HepG2 (cell line): ENCODE results near the gene RUBCNL. TPM values are rescaled to one million over a fixed set of nuclear protein-coding genes. Genes with fewer than 3 reads are reported as not detected.

Experiments
- ATAC-seq: fragments of 200-7000 bp; cut with Tn5 transposase; 3 replicates; pipeline ENCODE4 v1.9.1; 2020; ENCODE audit warnings: mild to moderate bottlenecking, moderate library complexity
- BruUV-seq: library from RNA; stranded (reverse); fragments of 400-500 nt; replicated peaks from 2 replicates; lab custom pipeline; 2021; lab: Mats Ljungman, UMichigan
- CTCF ChIA-PET: fragments of 300-600 bp; formaldehyde crosslinking; extraction: SDS; loops from one replicate; lab custom pipeline; 2021; ENCODE audit warnings: low total read pairs, inconsistent platforms, low intra/inter-chr PET ratio; lab: Yijun Ruan, JAX
- POLR2A ChIA-PET: fragments of 350-600 bp; sonication (Branson Sonifier 250); formaldehyde crosslinking; loops from one replicate; lab custom pipeline; 2020; ENCODE audit warnings: antibody characterized with exemption, inconsistent platforms; lab: Yijun Ruan, JAX
- DNase-seq: peaks from one replicate; pipeline ENCODE4 v3.0.0-alpha.2; 2015; ENCODE audit warnings: low spot score
- FAIRE-seq: peaks from 3 replicates; lab custom pipeline; 2011; peaks lifted over from hg19 to GRCh38; lab: Jason Lieb, UNC
- H2AFZ ChIP-seq: one replicate; pipeline ENCODE4 v1.6.1; 2011; ENCODE audit warnings: low read length, inconsistent platforms
- H3K27ac ChIP-seq: fragments of 300-600 bp; 3 replicates; pipeline ENCODE4 v1.8.0; 2011; ENCODE audit warnings: mixed run types, mild to moderate bottlenecking, mixed read lengths, low read length, inconsistent platforms; ENCODE audit not compliant: insufficient read depth; ENCODE audit errors: extremely low read length
- H3K27me3 ChIP-seq, 2 experiments: fragments of 200-600 bp in 1 of 2; 2 replicates in 1 of 2; 3 replicates in 1 of 2; pipeline versions ENCODE4 v1.6.0 to v1.8.0; 2011; ENCODE audit warnings: low read length in 2 of 2, mild to moderate bottlenecking in 2 of 2, moderate library complexity in 2 of 2, inconsistent platforms in 1 of 2; ENCODE audit not compliant: insufficient read depth in 2 of 2, control insufficient read depth in 1 of 2
- H3K36me3 ChIP-seq, 2 experiments: fragments of 200-600 bp in 1 of 2; replicated peaks in 1 of 2; 2 replicates in 1 of 2; 3 replicates in 1 of 2; pipeline versions ENCODE4 v1.5.1 to v1.8.0; 2011; ENCODE audit warnings: low read length in 2 of 2, inconsistent platforms in 1 of 2; ENCODE audit not compliant: insufficient read depth in 2 of 2, control insufficient read depth in 1 of 2
- H3K4me1 ChIP-seq: 2 replicates; pipeline ENCODE4 v1.5.1; 2012; ENCODE audit warnings: low read length, inconsistent platforms; ENCODE audit not compliant: insufficient read depth
- H3K4me2 ChIP-seq: 2 replicates; pipeline ENCODE4 v1.6.0; 2011; ENCODE audit warnings: low read depth, low read length, inconsistent platforms
- H3K4me3 ChIP-seq, 3 experiments: fragments of 200-600 bp in 1 of 3; sonication (generic), shearing (Covaris generic) in 1 of 3; replicated peaks in 1 of 3; 2 replicates each; pipeline ENCODE4 v1.5.1; 2011 to 2016; ENCODE audit warnings: low read length in 3 of 3, inconsistent platforms in 2 of 3, low read depth in 2 of 3, mild to moderate bottlenecking in 2 of 3, control low read depth in 1 of 3, mixed read lengths in 1 of 3; ENCODE audit not compliant: insufficient read depth in 1 of 3
- H3K79me2 ChIP-seq: one replicate; pipeline ENCODE4 v1.6.1; 2011; ENCODE audit warnings: low read length, inconsistent platforms; ENCODE audit not compliant: insufficient read depth
- H3K9ac ChIP-seq: 2 replicates; pipeline ENCODE4 v1.6.0; 2011; ENCODE audit warnings: mild to moderate bottlenecking, low read depth, low read length, inconsistent platforms; ENCODE audit not compliant: insufficient read depth
- H3K9me3 ChIP-seq: 2 replicates; pipeline ENCODE4 v1.5.1; 2012; ENCODE audit warnings: mild to moderate bottlenecking, low read length
- H4K20me1 ChIP-seq: 2 replicates; pipeline ENCODE4 v1.6.0; 2011; ENCODE audit warnings: inconsistent platforms, mild to moderate bottlenecking, low read length, moderate library complexity; ENCODE audit not compliant: insufficient read depth
- ETV6 ChIP-seq: sonication (generic); formaldehyde crosslinking; conservative IDR thresholded peaks from 2 replicates; pipeline ENCODE4 v1.4.0; 2020; ENCODE audit warnings: missing genetic modification reagents
- GRHL1 ChIP-seq: sonication (generic); formaldehyde crosslinking; conservative IDR thresholded peaks from 2 replicates; pipeline ENCODE4 v1.8.0; 2022; ENCODE audit warnings: missing genetic modification reagents
- IRF9 ChIP-seq: sonication (generic); formaldehyde crosslinking; IDR thresholded peaks from 2 replicates; pipeline ENCODE4 v1.8.0; 2022; ENCODE audit warnings: missing genetic modification reagents, mild to moderate bottlenecking, borderline replicate concordance
- ZFP41 ChIP-seq: sonication (generic); formaldehyde crosslinking; IDR thresholded peaks from 2 replicates; pipeline ENCODE4 v1.4.0; 2020; ENCODE audit warnings: mild to moderate bottlenecking, missing genetic modification reagents, borderline replicate concordance
- ZFX ChIP-seq: sonication (generic); formaldehyde crosslinking; IDR thresholded peaks from 2 replicates; pipeline ENCODE4 v1.4.0; 2020; ENCODE audit warnings: mild to moderate bottlenecking, low read depth, missing genetic modification reagents, moderate library complexity
- ZFYVE20 ChIP-seq: sonication (generic); formaldehyde crosslinking; IDR thresholded peaks from 2 replicates; pipeline ENCODE4 v1.8.0; 2023; ENCODE audit warnings: low read depth, mild to moderate bottlenecking, moderate library complexity, missing genetic modification reagents, borderline replicate concordance
- ZNF24 ChIP-seq: fragments of 450-650 bp; IDR thresholded peaks from 2 replicates; pipeline ENCODE4 v1.6.1; 2017; ENCODE audit warnings: antibody characterized with exemption, mild to moderate bottlenecking
- ZNF292 ChIP-seq: sonication (generic); formaldehyde crosslinking; IDR thresholded peaks from 2 replicates; pipeline ENCODE4 v1.8.1; 2022; ENCODE audit warnings: mild to moderate bottlenecking, low read depth, missing genetic modification reagents, borderline replicate concordance
- ZNF3 ChIP-seq: IDR thresholded peaks from 2 replicates; pipeline ENCODE4 v1.7.0; 2017; ENCODE audit warnings: inconsistent platforms
- ZNF678 ChIP-seq: sonication (generic); formaldehyde crosslinking; IDR thresholded peaks from 2 replicates; pipeline ENCODE4 v1.4.0; 2020; ENCODE audit warnings: mild to moderate bottlenecking, missing genetic modification reagents
- ZNF777 ChIP-seq: sonication (generic); formaldehyde crosslinking; IDR thresholded peaks from 2 replicates; pipeline ENCODE4 v1.4.0; 2020; ENCODE audit warnings: missing genetic modification reagents
- ZNF883 ChIP-seq: sonication (generic); formaldehyde crosslinking; IDR thresholded peaks from 2 replicates; pipeline ENCODE4 v1.5.1; 2020; ENCODE audit warnings: mild to moderate bottlenecking, missing genetic modification reagents; ENCODE audit errors: not compliant biosample characterization
- WGBS: methylation state at CpG from one replicate; pipeline ENCODE4 v1.1.6; 2017; ENCODE audit warnings: low lambda C conversion rate; 5-methylcytosine and 5-hydroxymethylcytosine counted together
- in situ Hi-C: cut with HindIII; loops from 2 replicates; pipeline ENCODE4 v1.10.0; 2017; ENCODE audit warnings: low pct_unique_long_range_greater_than_20kb; ENCODE audit not compliant: extremely low pct_ligation_motif_present
- intact Hi-C: fragments of 100-400 bp; cut with micrococcal nuclease; formaldehyde crosslinking; loops from one replicate; pipeline ENCODE4 v1.10.0; 2022; ENCODE audit not compliant: unreplicated experiment
- polyA plus RNA-seq, 8 experiments: library from polyadenylated mRNA; depleted of rRNA in 3 of 8; stranded (reverse) in 7 of 8; unstranded in 1 of 8; fragments of >200 nt; fragmentation: Illumina TruSeq in 4 of 8; extraction: Trizol in 4 of 8; gene quantifications; 2 replicates each; pipeline versions ENCODE4 v1.2.1 to v1.2.3, GENCODE V29; 2011 to 2016; ENCODE audit warnings: low read depth in 4 of 8, missing spikeins in 1 of 8, mixed read lengths in 1 of 8; ENCODE audit not compliant: insufficient read depth in 1 of 8
- total RNA-seq, 5 experiments: library from RNA; depleted of rRNA; stranded (reverse); fragments of >200 nt; fragmentation: Illumina TruSeq; extraction: Trizol; gene quantifications; 2 replicates each; pipeline ENCODE4 v1.2.3, GENCODE V29; 2016; ENCODE audit warnings: low read depth in 1 of 5

The RUBCNL gene
- total and polyA plus RNA-seq, 2 of the 13 experiments (the other 11 are each of a cell fraction or from before 2014, with no cell fraction given), result not detected

GRCh38 chr13:46310066-46310465 is 77.0 kb downstream of the RUBCNL start:
- ChIA-PET POLR2A (no interaction called here), CTCF (no interaction called here)
- no peaks in the 10 kb centered on the region for H3K27me3 ChIP-seq
- DNase-seq (no peak), FAIRE-seq (no peak), ATAC-seq (no peak)
- intact Hi-C loops (no loop called here), in situ Hi-C loops (no loop called here)
- no peaks in the 10 kb centered on the region for H3K9me3 ChIP-seq
- H3K27ac ChIP-seq, result no peak overlapping the region
- no peak overlapping the region for H3K9ac ChIP-seq
- H3K36me3 ChIP-seq, result no peaks in the 10 kb centered on the region
- no peaks in the 10 kb centered on the region for H3K79me2 ChIP-seq
- no peaks in the 10 kb centered on the region for H3K4me1 ChIP-seq
- 0% methylated on average over 1 of the region's 1 CpG for WGBS
- H4K20me1 ChIP-seq, result no peaks in the 10 kb centered on the region
- TF ChIP-seq ZNF292 (no peak), ZNF678 (CRISPR knock-in tag) (no peak), ZNF3 (CRISPR knock-in tag) (no peak), GRHL1 (no peak), ZFYVE20 (CRISPR knock-in tag) (no peak)
- no peak overlapping the region for H2AFZ ChIP-seq
- H3K4me3 ChIP-seq, result no peak overlapping the region
- no peak overlapping the region for H3K4me2 ChIP-seq
- no TSS peak for BruUV-seq

- Histone ChIP-seq H2AFZ (no peak overlapping the region), H4K20me1 (no peaks in the 10 kb centered on the region), H3K36me3 (no peaks in the 10 kb centered on the region), H3K4me1 (no peaks in the 10 kb centered on the region), H3K4me2 (no peak overlapping the region), H3K9me3 (no peaks in the 10 kb centered on the region), H3K4me3 (no peak overlapping the region), H3K27me3 (no peaks in the 10 kb centered on the region)
- no peak for DNase-seq
- WGBS, result 77% methylated on average over 1 of the region's 1 CpG
- BruUV-seq, result no TSS peak
- in situ Hi-C loops, result no loop called here
- no peak for TF ChIP-seq ZNF883 (CRISPR knock-in tag)
- TF ChIP-seq ZFP41 (CRISPR knock-in tag), result no peak
- TF ChIP-seq ZNF777 (CRISPR knock-in tag), result no peak
- no peak for TF ChIP-seq ZNF24
- TF ChIP-seq IRF9 (CRISPR knock-in tag), result no peak
- TF ChIP-seq ZFX (CRISPR knock-in tag), result no peak
- no peak for TF ChIP-seq ETV6 (CRISPR knock-in tag)
- TF ChIP-seq, all 625 proteins: peak for 0
- FAIRE-seq, result no peak
- CTCF ChIA-PET, result no interaction called here
- POLR2A ChIA-PET, result no interaction called here
- intact Hi-C loops, result no loop called here
- Histone ChIP-seq H3K9ac (no peak overlapping the region), H3K79me2 (no peaks in the 10 kb centered on the region), H3K27ac (no peak overlapping the region)
- ATAC-seq, result no peak
These were observed 79.5 kb downstream of the RUBCNL start for GRCh38 chr13:46307554-46307953.
